C4-2B (cell line): ENCODE measurements around the gene DHX32.

ENCODE experiments used
- H3K27ac ChIP-seq: fragments of 450-650 bp; 2 replicates; pipeline ENCODE4 v1.5.1; 2017
- ZFX ChIP-seq: fragments of 450-650 bp; IDR thresholded peaks from 2 replicates; pipeline ENCODE4 v1.6.1; 2017
- TF ChIP-seq, protein P1 (sequence below): fragments of 450-650 bp; conservative IDR thresholded peaks from 2 replicates; pipeline ENCODE4 v1.5.1; 2017; ENCODE audit warnings: mild to moderate bottlenecking

Gene DHX32

DNA sequence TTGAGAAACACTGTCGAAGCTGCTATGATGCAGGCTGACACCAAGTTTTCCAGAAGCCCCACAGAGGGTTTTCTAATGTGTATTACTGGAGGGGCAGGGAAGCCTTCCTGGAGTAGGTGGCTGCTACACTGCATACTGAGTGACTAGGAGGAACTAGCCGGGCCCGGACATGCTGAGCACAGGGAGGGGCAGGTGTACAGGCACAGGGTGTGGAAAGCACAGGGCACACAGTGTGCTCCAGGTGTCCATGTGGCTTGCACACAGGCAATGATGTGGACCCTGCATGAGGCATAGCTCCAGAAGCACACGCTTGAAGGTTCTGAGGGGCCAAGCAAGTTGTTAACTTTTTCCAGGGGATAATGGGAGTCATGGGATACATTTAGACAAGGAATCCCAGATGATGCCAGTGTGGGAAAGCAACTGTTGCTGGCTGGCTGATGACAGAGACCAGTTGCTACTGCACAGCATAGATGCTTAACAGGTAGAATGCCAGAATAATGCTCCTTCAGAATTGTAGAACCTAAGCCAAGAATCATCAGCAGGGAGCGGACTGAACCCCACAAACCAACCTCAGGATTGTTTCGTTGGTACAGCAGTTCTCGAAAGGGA, 14.6 kb downstream of the DHX32 start:
- no peak overlapping the region for H3K27ac ChIP-seq
- no peak for TF ChIP-seq ZFX
- TF ChIP-seq, protein P1, sequence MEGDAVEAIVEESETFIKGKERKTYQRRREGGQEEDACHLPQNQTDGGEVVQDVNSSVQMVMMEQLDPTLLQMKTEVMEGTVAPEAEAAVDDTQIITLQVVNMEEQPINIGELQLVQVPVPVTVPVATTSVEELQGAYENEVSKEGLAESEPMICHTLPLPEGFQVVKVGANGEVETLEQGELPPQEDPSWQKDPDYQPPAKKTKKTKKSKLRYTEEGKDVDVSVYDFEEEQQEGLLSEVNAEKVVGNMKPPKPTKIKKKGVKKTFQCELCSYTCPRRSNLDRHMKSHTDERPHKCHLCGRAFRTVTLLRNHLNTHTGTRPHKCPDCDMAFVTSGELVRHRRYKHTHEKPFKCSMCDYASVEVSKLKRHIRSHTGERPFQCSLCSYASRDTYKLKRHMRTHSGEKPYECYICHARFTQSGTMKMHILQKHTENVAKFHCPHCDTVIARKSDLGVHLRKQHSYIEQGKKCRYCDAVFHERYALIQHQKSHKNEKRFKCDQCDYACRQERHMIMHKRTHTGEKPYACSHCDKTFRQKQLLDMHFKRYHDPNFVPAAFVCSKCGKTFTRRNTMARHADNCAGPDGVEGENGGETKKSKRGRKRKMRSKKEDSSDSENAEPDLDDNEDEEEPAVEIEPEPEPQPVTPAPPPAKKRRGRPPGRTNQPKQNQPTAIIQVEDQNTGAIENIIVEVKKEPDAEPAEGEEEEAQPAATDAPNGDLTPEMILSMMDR: no peak

DNA sequence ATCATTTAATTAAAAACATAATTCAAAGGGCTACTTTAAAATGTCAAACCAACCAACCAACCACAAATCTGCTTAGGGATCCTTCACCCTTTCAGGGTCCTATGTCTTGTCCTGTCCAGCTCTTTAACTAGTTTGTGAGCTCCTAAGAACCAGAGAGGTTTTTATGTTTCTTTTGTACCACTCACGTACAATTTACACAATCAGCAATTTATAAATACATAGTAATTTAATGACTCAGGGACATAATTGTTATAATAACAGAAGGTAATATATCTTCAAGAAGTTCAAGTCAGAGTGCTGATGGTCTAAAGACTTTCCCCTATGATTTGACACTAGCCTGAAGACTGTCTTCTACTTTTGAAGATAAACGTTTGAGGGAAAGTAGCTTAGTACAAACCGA, 16.0 kb downstream of the DHX32 start:
- TF ChIP-seq, protein P1: no peak
- TF ChIP-seq ZFX: no peak
- no peak overlapping the region for H3K27ac ChIP-seq

DNA sequence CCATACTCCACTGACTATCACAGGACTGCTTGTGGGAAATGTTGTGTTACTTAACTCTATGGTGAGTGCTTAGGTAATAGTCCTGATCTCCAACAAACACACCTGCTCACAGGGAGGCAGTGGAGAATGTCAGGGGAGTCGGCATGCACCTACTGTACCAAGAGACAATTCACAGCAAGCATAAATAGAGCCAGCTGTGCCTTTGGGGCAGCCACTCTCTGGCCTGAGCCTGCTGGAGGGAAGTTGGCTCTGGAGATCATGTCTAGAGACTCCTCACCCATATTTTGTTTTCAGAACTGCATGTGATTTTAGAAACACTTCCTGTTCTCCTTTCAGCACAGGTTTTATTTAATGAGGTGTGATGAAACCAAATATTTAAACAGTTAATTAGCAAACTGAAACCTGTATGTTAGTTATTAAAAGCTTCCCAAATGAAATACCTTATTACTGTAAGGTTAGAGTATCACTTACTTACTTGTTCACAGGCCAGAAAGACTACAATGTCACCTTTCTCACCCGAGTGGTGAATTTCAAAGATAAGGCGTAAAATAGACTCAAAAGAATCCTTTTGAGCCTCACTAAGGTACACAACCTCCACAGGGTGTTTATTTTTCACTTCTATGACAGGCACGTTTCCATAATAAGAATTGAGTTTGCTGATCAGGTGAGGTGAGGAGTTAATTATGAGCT, 21.8 kb downstream of the DHX32 start:
- H3K27ac ChIP-seq: no peak overlapping the region
- TF ChIP-seq, protein P1: no peak
- TF ChIP-seq ZFX: no peak

DNA sequence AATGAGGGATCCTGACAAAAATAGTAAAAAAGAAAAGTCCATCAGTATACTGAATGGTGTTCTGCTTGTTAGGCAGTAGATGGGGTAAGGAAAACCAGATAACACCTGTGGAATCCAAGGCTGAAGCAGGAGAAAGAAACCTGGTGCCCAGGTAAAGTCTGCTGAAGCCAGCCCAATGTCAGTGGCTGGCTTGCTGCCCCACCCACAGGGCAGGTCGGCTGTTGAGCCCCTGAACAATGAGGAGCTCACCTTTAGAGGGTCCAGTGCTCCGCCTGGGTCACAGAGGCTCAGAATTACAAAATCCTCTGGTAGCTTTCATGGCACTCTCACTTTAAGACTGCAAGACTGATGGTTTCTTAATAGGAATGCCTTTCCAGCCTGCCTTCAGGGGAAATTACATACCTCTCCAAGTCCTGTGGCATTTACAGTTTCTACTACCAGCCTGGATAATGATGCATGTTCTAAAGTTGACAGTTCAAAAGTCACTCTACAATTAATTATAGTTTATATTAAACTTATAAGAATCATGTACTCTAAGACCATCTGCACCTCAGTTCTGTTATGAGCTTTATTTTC, 23.8 kb downstream of the DHX32 start:
- TF ChIP-seq ZFX: no peak
- TF ChIP-seq, protein P1: no peak
- no peak overlapping the region for H3K27ac ChIP-seq

DNA sequence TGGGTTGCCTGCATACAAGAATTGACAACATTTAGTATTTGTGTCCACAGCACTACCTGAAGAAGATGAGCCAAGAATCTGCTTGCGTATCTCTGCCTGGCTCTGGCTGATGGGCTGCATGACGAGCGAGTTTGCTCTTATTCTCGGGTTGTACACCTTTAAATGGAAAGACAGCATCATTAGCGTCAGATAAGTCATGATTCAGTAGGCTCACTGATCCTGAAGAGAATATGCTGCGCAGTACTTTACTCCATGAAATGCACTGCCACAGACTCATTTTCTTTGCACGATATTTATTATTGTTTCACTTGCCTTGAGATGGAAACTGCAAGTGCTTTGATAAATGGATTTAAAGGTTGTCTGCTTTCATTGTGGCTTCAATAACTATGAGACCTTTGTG, 28.6 kb downstream of the DHX32 start:
- H3K27ac ChIP-seq: no peak overlapping the region
- TF ChIP-seq, protein P1: no peak
- no peak for TF ChIP-seq ZFX

DNA sequence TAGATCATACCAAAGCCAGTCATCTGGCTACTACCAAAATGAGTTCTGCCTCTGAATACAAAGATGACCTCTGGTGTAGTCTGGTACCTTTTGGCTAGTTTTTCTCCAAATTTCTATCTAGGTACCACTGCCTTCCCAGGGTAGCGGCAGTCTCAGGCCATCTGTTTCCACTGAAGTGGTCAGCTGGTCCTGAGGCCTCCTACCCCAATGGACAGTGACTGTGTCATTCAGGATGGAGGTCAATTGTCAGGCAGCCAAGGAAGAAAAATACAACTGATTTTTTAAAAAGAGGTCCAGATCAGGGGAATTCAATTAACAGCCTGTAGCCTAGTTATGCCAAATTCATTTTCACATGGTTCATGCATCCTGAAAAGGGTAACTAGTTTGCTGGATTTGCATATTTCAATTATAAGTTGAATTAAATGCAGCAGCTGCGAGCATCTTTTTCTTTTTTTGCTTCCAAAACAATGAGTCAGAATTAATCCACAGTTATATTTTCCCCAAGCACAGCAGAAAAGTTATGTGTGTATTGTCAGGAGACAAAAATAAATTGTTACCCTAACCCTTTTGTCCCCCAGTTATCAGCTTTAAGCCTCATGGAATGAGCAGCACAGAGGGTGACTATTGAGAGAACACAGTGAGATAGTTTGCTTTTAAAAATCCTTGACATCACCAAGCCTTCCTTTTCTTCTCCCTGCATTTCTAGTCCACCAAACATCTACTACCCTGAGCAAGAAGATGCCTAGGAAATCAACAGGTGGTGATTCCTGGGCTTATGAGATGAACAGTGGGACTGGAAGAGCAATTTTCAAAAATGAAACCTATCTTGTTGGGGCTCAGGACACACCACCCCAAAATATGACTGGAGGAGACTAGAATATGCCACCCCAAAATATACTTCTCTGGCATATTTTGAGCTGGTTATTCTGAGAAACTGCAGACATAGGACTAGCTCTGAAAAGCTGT, 30.0 kb downstream of the DHX32 start:
- TF ChIP-seq ZFX: no peak
- TF ChIP-seq, protein P1: no peak
- no peak overlapping the region for H3K27ac ChIP-seq
